Stomach (tissue), 9 donors: ENCODE data around the gene SCYL2. TPM values are rescaled to one million over a fixed set of nuclear protein-coding genes. Genes with fewer than 3 reads are reported as not detected.
"Not testable (repeated sequence)": the region's sequence is repeated elsewhere in the genome, so short reads cannot be mapped to it uniquely, and the experiment has no call there.

Source experiments
- DNase-seq, 2 donors: peaks; one replicate each; pipeline versions ENCODE4 v3.0.0 to v3.0.0-alpha.2; 2013 to 2019
- H3K27ac ChIP-seq, 5 donors: fragments of 200-600 bp in 4 of 5; sonication (generic) in 4 of 5; one replicate each; pipeline ENCODE4 v1.5.1; 2013 to 2019; ENCODE audit warnings: mild to moderate bottlenecking in 1 of 5, moderate library complexity in 1 of 5
- H3K27me3 ChIP-seq, 3 donors: fragments of 200-600 bp; sonication (generic); one replicate each; pipeline ENCODE4 v1.5.1; 2017 to 2019; ENCODE audit warnings: mixed run types in 1 of 3
- H3K36me3 ChIP-seq, 4 donors: fragments of 200-600 bp; sonication (generic); 1 replicate in 3 of 4; 2 replicates in 1 of 4; pipeline ENCODE4 v1.5.1; 2016 to 2019
- H3K4me1 ChIP-seq, 4 donors: fragments of 200-600 bp; sonication (generic); one replicate each; pipeline ENCODE4 v1.5.1; 2016 to 2019
- H3K4me3 ChIP-seq, 4 donors: fragments of 200-600 bp; sonication (generic) in 3 of 4; one replicate each; pipeline ENCODE4 v1.5.1; 2016 to 2019; ENCODE audit warnings: mild to moderate bottlenecking in 1 of 4
- H3K9me3 ChIP-seq, 4 donors: fragments of 200-600 bp; sonication (generic); one replicate each; pipeline ENCODE4 v1.5.1; 2016 to 2019
- EP300 ChIP-seq: sonication (generic); formaldehyde crosslinking; IDR thresholded peaks from one replicate; pipeline ENCODE4 v1.6.1; 2017; ENCODE audit warnings: antibody characterized with exemption
- POLR2A ChIP-seq, 4 donors: fragments of 450-650 bp; IDR thresholded peaks; one replicate each; pipeline ENCODE4 v1.6.1; 2016; ENCODE audit warnings: antibody characterized with exemption in 4 of 4, control low read depth in 2 of 4, mild to moderate bottlenecking in 1 of 4, moderate library complexity in 1 of 4
- POLR2AphosphoS5 ChIP-seq, 3 donors: sonication (generic); formaldehyde crosslinking; IDR thresholded peaks; one replicate each; pipeline ENCODE4 v1.6.1; 2016; ENCODE audit warnings: antibody characterized with exemption in 3 of 3
- WGBS, 5 donors: extraction: QIAGEN DNeasy Blood & Tissue Kit in 3 of 5; methylation state at CpG; one replicate each; pipeline versions ENCODE4 v1.1.5 to v1.1.7; 2013 to 2018; 5-methylcytosine and 5-hydroxymethylcytosine counted together
- intact Hi-C: fragments of 100-400 bp; cut with DNase I; formaldehyde crosslinking; loops from one replicate; pipeline ENCODE4 v1.15.1; 2023; ENCODE audit warnings: low total_unique reads
- polyA plus RNA-seq, 3 donors: library from polyadenylated mRNA; stranded (reverse); fragments of 200-250 nt; gene quantifications; one replicate each; pipeline ENCODE4 v1.2.3, GENCODE V29; 2013
- total RNA-seq, 5 donors: library from RNA; depleted of rRNA; stranded (reverse); fragments of >200 nt; gene quantifications; one replicate each; pipeline versions ENCODE4 v1.1.0 to v1.2.3, GENCODE V29; 2014 to 2016
- TF ChIP-seq, protein P1 (sequence below), 7 experiments: fragments of 450-650 bp in 4 of 7; fragments of 200-600 bp in 3 of 7; sonication (generic) in 3 of 7; IDR thresholded peaks; one replicate each; pipeline ENCODE4 v1.5.1; 2016 to 2019; ENCODE audit warnings: antibody characterized with exemption in 7 of 7, control low read depth in 2 of 7, mild to moderate bottlenecking in 1 of 7
- donor health status: healthy with polysubstance abuse.
- donor health status: Bipolar disorder and iron deficiency.
- donor health status: healthy.

The SCYL2 gene
- total and polyA plus RNA-seq, 8 donors: 9.1 to 97.3 (median 28.7) TPM

DNA sequence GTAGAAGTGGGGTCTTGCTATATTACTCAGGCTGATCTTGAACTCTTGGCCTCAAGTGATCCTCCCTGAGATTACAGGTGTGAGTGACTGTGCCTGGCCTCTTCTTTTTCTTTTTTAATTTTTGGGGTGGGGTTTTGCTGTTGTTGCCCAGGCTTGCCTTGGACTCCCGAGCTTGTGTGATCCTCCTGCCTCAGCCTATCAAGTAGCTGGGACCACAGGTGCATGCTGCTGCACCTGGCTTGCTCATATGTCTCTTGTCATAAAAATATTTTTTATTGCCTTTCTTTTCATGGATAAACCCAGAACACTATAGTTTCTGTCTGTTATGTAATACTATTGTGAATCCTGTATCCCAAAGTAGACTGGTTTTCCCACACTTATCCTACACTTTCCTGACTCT is 26.0 kb downstream of the SCYL2 start:
- no peak overlapping the region for H3K4me3 ChIP-seq
- TF ChIP-seq POLR2A (IDR thresholded peaks at IDR 0.05) (no peak), EP300 (no peak), POLR2AphosphoS5 (IDR thresholded peaks at IDR 0.05) (no peak)
- TF ChIP-seq, protein P1, sequence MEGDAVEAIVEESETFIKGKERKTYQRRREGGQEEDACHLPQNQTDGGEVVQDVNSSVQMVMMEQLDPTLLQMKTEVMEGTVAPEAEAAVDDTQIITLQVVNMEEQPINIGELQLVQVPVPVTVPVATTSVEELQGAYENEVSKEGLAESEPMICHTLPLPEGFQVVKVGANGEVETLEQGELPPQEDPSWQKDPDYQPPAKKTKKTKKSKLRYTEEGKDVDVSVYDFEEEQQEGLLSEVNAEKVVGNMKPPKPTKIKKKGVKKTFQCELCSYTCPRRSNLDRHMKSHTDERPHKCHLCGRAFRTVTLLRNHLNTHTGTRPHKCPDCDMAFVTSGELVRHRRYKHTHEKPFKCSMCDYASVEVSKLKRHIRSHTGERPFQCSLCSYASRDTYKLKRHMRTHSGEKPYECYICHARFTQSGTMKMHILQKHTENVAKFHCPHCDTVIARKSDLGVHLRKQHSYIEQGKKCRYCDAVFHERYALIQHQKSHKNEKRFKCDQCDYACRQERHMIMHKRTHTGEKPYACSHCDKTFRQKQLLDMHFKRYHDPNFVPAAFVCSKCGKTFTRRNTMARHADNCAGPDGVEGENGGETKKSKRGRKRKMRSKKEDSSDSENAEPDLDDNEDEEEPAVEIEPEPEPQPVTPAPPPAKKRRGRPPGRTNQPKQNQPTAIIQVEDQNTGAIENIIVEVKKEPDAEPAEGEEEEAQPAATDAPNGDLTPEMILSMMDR (IDR thresholded peaks at IDR 0.05): no peak
- H3K36me3 ChIP-seq: peaks cover 0 to 43% (median 29%) of the 10 kb centered on the region in 4 donors
- 81 to 100% (median 93%) methylated on average over 1 of the region's 1 CpG for WGBS, 5 donors
- DNase-seq: no peak
- intact Hi-C loops: no loop called here
- peaks cover 0 to 9% (median 0%) of the 10 kb centered on the region in 4 donors for H3K4me1 ChIP-seq
- no peaks in the 10 kb centered on the region for H3K9me3 ChIP-seq
- no peaks in the 10 kb centered on the region for H3K27me3 ChIP-seq
- H3K27ac ChIP-seq: no peak overlapping the region

DNA sequence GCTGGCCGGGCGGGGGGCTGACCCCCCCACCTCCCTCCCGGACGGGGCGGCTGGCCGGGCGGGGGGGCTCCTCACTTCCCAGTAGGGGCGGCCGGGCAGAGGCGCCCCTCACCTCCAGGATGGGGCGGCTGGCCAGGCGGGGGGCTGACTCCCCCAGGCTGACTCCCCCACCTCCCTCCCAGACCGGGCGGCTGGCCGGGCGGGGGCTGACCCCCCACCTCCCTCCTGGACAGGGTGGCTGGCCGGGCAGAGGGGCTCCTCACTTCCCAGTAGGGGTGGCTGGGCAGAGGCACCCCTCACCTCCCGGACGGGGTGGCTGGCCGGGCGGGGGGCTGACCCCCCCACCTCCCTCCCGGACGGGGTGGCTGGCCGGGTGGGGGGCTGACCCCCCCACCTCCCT is 27.4 kb downstream of the SCYL2 start:
- DNase-seq, intact Hi-C loops, H3K27ac ChIP-seq, H3K27me3 ChIP-seq, H3K4me1 ChIP-seq, H3K4me3 ChIP-seq, H3K9me3 ChIP-seq: not testable (repeated sequence)
- 96 to 100% methylated on average over 5 to 19 of the region's 24 CpGs; no CpG with 5 or more reads in 3 of the 5 donors for WGBS, 5 donors
- peaks cover 13 to 57% (median 41%) of the 10 kb centered on the region in 4 donors for H3K36me3 ChIP-seq

DNA sequence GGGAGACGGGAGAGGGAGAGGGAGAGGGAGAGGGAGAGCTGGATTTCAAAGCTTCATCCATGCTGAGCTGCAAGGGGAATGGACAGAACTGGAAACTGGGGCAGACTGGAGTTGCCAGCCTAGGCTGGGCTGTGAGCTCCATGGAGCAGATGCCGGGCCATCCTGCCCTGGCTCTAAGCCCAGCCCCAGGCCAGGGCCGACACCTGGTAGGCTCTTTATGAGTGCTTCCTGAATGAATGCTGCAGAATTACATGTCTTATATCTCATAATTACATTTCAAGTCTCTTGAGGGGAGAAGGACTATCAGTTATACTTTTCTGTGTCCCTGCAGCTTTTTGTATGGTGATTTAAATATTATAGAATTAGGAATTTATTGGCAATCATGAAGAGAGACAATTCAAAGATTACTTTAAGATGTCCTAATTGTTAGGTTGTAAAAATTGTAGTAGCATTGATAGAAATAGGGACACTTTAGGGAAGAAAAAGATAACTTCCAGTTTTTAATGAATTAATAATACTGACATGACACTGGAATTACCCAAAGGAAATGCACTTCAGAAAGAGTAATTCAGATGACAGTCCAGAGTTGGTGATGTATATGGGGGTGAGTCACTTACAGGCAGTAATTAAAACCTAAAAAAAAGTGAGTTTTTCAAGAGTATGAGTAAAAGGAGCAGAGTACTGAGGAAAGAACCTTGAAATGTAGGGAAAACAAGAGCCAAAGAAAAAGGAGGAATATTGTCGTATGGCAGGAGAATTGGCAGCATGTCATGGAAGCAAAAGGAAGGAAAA is 29.0 kb downstream of the SCYL2 start:
- Histone ChIP-seq H3K4me3 (no peak overlapping the region), H3K27ac (no peak overlapping the region), H3K4me1 (no peaks in the 10 kb centered on the region), H3K9me3 (no peaks in the 10 kb centered on the region), H3K36me3 (peaks cover 13 to 71% (median 54%) of the 10 kb centered on the region in 4 donors), H3K27me3 (no peaks in the 10 kb centered on the region)
- intact Hi-C loops: no loop called here
- TF ChIP-seq POLR2A (IDR thresholded peaks at IDR 0.05) (no peak), EP300 (no peak), POLR2AphosphoS5 (IDR thresholded peaks at IDR 0.05) (no peak)
- TF ChIP-seq, protein P1 (IDR thresholded peaks at IDR 0.05): no peak
- DNase-seq: no peak
- WGBS, 5 donors: 83 to 90% (median 87%) methylated on average over 4 of the region's 4 CpGs

DNA sequence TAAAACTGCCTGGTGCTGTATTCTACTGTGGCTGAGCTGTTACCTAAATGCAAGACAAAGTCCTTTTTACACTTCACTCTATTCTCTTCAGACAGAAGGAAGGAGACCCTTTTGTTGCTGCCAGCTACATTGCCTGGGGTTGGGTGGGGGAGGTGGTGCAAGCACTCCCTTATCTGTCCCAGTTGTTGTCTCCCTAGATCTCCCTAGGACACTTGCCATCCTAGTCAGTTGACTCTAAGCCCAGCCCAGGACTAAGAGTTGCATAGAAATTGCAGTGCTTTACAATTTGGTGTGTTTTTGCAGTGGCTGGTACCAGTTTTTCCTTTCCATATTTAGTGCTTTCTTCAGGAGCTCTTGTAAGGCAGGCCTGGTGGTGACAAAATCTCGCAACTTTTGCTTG is 35.1 kb downstream of the SCYL2 start:
- 91 to 100% (median 95%) methylated on average over 1 of the region's 1 CpG for WGBS, 5 donors
- intact Hi-C loops: no loop called here
- peaks cover 27 to 83% (median 72%) of the 10 kb centered on the region in 4 donors for H3K36me3 ChIP-seq
- H3K4me1 ChIP-seq: no peaks in the 10 kb centered on the region
- TF ChIP-seq POLR2A (IDR thresholded peaks at IDR 0.05) (no peak), POLR2AphosphoS5 (IDR thresholded peaks at IDR 0.05) (no peak), EP300 (no peak)
- TF ChIP-seq, protein P1 (IDR thresholded peaks at IDR 0.05): no peak
- no peaks in the 10 kb centered on the region for H3K27me3 ChIP-seq
- DNase-seq: no peak
- H3K9me3 ChIP-seq: peaks cover 0 to 10% (median 2%) of the 10 kb centered on the region in 4 donors
- no peak overlapping the region for H3K27ac ChIP-seq
- no peak overlapping the region for H3K4me3 ChIP-seq

DNA sequence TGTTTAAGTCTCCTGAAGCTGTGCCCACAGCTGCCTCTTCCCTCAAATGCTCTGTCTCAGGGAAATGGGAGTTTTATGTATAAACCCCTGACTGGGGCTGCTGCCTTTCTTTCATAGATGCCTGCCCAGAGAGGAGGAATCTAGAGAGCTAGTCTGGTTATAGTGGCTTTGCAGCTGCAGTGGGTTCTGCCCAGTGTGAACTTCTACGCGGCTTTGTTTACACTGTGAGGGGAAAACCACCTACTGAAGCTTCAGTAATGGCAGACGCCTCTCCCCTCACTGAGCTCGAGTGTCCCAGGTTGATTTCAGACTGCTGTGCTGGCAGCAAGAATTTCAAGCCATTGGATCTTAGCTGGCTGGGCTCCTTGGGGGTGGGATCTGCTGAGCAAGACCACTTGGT is 36.9 kb downstream of the SCYL2 start:
- intact Hi-C loops: no loop called here
- peaks cover 20 to 66% (median 61%) of the 10 kb centered on the region in 4 donors for H3K36me3 ChIP-seq
- 91 to 100% (median 97%) methylated on average over 3 to 4 of the region's 4 CpGs for WGBS, 5 donors

DNA sequence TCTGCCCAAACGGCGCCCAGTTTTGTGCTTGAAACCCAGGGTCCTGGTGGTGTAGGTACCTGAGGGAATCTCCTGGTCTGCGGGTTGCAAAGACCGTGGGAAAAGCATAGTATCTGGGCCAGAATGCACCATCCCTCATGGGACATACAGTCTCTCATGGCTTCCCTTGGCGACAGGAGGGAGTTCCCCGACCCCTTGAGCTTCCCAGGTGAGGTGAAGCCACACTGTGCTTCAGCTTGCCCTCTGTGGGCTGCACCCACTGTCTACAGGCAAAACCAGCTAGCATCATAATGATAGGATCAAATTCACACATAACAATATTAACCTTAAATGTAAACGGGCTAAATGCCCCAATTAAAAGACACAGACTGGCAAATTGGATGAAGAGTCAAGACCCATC is 37.4 kb downstream of the SCYL2 start:
- 93 to 100% (median 97%) methylated on average over 7 of the region's 7 CpGs for WGBS, 5 donors
- DNase-seq, intact Hi-C loops, H3K9me3 ChIP-seq, H3K27me3 ChIP-seq, H3K4me3 ChIP-seq, H3K4me1 ChIP-seq, H3K27ac ChIP-seq: not testable (repeated sequence)
- peaks cover 15 to 61% (median 56%) of the 10 kb centered on the region in 4 donors for H3K36me3 ChIP-seq

More for the DNA sequence above, 36.9 kb downstream of the SCYL2 start:
- no peak overlapping the region for H3K4me3 ChIP-seq
- H3K27me3 ChIP-seq: no peaks in the 10 kb centered on the region
- H3K9me3 ChIP-seq: peaks cover 0 to 10% (median 2%) of the 10 kb centered on the region in 4 donors
- H3K27ac ChIP-seq: no peak overlapping the region
- H3K4me1 ChIP-seq: no peaks in the 10 kb centered on the region
- DNase-seq: no peak
- TF ChIP-seq EP300: no peak
- TF ChIP-seq POLR2AphosphoS5 (IDR thresholded peaks at IDR 0.05): no peak
- TF ChIP-seq, protein P1 (IDR thresholded peaks at IDR 0.05): no peak
- TF ChIP-seq POLR2A (IDR thresholded peaks at IDR 0.05): no peak

DNA sequence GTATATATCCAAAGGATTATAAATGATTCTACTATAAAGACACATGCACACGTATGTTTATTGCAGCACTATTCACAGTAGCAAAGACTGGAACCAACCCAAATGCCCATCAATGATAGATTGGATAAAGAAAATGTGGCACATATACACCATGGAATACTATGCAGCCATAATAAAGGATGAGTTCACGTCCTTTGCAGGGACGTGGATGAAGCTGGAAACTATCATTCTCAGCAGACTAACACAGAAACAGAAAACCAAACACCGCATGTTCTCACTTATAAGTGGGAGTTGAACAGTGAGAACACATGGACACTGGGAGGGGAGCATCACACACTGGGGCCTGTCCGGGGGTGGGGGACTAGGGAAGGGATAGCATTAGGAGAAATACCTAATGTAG is 41.2 kb downstream of the SCYL2 start:
- H3K27ac ChIP-seq, intact Hi-C loops, H3K27me3 ChIP-seq, DNase-seq, H3K4me1 ChIP-seq, H3K9me3 ChIP-seq, H3K4me3 ChIP-seq: not testable (repeated sequence)
- WGBS, 5 donors: 96 to 98% (median 97%) methylated on average over 5 of the region's 5 CpGs
- H3K36me3 ChIP-seq: peaks cover 8 to 56% (median 52%) of the 10 kb centered on the region in 4 donors
